H9 (cell line): ENCODE data around the gene GRID1. TPM values are rescaled to one million over a fixed set of nuclear protein-coding genes. Genes with fewer than 3 reads are reported as not detected.

Experiments used
- DNase-seq: peaks from one replicate; pipeline ENCODE4 v3.0.0-alpha.2; 2017
- H2AFZ ChIP-seq: one replicate; pipeline ENCODE4 v1.6.1; 2013; ENCODE audit warnings: mild to moderate bottlenecking, low read length, control low read depth, moderate library complexity
- H2AK5ac ChIP-seq: 2 replicates; pipeline ENCODE4 v1.6.1; 2013; ENCODE audit warnings: low read length, control low read depth, mixed read lengths; ENCODE audit not compliant: insufficient read length
- H2BK120ac ChIP-seq: one replicate; pipeline ENCODE4 v1.6.1; 2013; ENCODE audit warnings: low read depth, mild to moderate bottlenecking, low read length, control low read depth, inconsistent platforms; ENCODE audit not compliant: poor library complexity, severe bottlenecking
- H2BK12ac ChIP-seq: 2 replicates; pipeline ENCODE4 v1.6.1; 2013; ENCODE audit warnings: low read length, control low read depth, mixed read lengths, low read depth; ENCODE audit not compliant: insufficient read length
- H2BK15ac ChIP-seq: 2 replicates; pipeline ENCODE4 v1.6.1; 2013; ENCODE audit warnings: low read depth, low read length, control low read depth
- H2BK20ac ChIP-seq: one replicate; pipeline ENCODE4 v1.6.1; 2013; ENCODE audit warnings: low read depth, mild to moderate bottlenecking, low read length, control low read depth, inconsistent platforms; ENCODE audit not compliant: poor library complexity, severe bottlenecking
- H2BK5ac ChIP-seq: 2 replicates; pipeline ENCODE4 v1.6.1; 2013; ENCODE audit warnings: low read length, control low read depth, mixed read lengths; ENCODE audit not compliant: insufficient read length
- H3K14ac ChIP-seq: 2 replicates; pipeline ENCODE4 v1.6.1; 2013; ENCODE audit warnings: low read length, control low read depth; ENCODE audit not compliant: insufficient read depth
- H3K18ac ChIP-seq: 2 replicates; pipeline ENCODE4 v1.6.1; 2013; ENCODE audit warnings: low read depth, mild to moderate bottlenecking, mixed read lengths, low read length, control low read depth; ENCODE audit not compliant: insufficient read length
- H3K23ac ChIP-seq: 2 replicates; pipeline ENCODE4 v1.6.1; 2013; ENCODE audit warnings: low read length, control low read depth, mixed read lengths, low read depth; ENCODE audit not compliant: insufficient read length
- H3K23me2 ChIP-seq: 2 replicates; pipeline ENCODE4 v1.6.1; 2013; ENCODE audit warnings: low read depth, mild to moderate bottlenecking, mixed read lengths, low read length, control low read depth; ENCODE audit not compliant: insufficient read length, poor library complexity, severe bottlenecking
- H3K27ac ChIP-seq: 2 replicates; pipeline ENCODE4 v1.5.1; 2013; ENCODE audit warnings: low read length, control low read depth, mixed read lengths, low read depth; ENCODE audit not compliant: insufficient read length
- H3K27me3 ChIP-seq: 2 replicates; pipeline ENCODE4 v1.6.1; 2013; ENCODE audit warnings: low read length, control low read depth, inconsistent platforms; ENCODE audit not compliant: insufficient read depth
- H3K4ac ChIP-seq: 2 replicates; pipeline ENCODE4 v1.6.1; 2013; ENCODE audit warnings: low read depth, mild to moderate bottlenecking, control low read depth, inconsistent platforms, low read length, moderate library complexity
- H3K4me1 ChIP-seq: 2 replicates; pipeline ENCODE4 v1.6.1; 2013; ENCODE audit warnings: low read length, control low read depth, inconsistent platforms; ENCODE audit not compliant: insufficient read depth
- H3K4me2 ChIP-seq: 2 replicates; pipeline ENCODE4 v1.6.1; 2013; ENCODE audit warnings: low read length, control low read depth, mixed read lengths; ENCODE audit not compliant: insufficient read length, insufficient read depth
- H3K56ac ChIP-seq: 2 replicates; pipeline ENCODE4 v1.6.1; 2013; ENCODE audit warnings: low read depth, mild to moderate bottlenecking, mixed read lengths, low read length, control low read depth; ENCODE audit not compliant: insufficient read length
- H3K79me1 ChIP-seq: 2 replicates; pipeline ENCODE4 v1.6.1; 2013; ENCODE audit warnings: low read depth, mild to moderate bottlenecking, moderate library complexity, low read length, control low read depth, inconsistent platforms; ENCODE audit not compliant: insufficient read depth, poor library complexity, severe bottlenecking
- H3K79me2 ChIP-seq: 2 replicates; pipeline ENCODE4 v1.6.1; 2013; ENCODE audit warnings: low read length, control low read depth, inconsistent platforms; ENCODE audit not compliant: insufficient read depth
- H3K9ac ChIP-seq: 2 replicates; pipeline ENCODE4 v1.6.1; 2013; ENCODE audit warnings: low read length, control low read depth, mixed read lengths; ENCODE audit not compliant: insufficient read length; ENCODE audit errors: extremely low read depth
- H3K9me3 ChIP-seq: one replicate; pipeline ENCODE4 v1.6.1; 2013; ENCODE audit warnings: low read depth, low read length, inconsistent platforms; ENCODE audit not compliant: control insufficient read depth
- H3T11ph ChIP-seq: one replicate; pipeline ENCODE4 v1.6.1; 2013; ENCODE audit warnings: mild to moderate bottlenecking, low read length, control low read depth, inconsistent platforms
- H4K20me1 ChIP-seq: one replicate; pipeline ENCODE4 v1.6.1; 2013; ENCODE audit not compliant: control insufficient read depth, insufficient read length, insufficient read depth
- H4K5ac ChIP-seq: 2 replicates; pipeline ENCODE4 v1.6.1; 2013; ENCODE audit warnings: low read depth, mild to moderate bottlenecking, mixed read lengths, low read length, control low read depth; ENCODE audit not compliant: insufficient read length
- H4K8ac ChIP-seq: replicated peaks from 2 replicates; pipeline ENCODE4 v1.6.1; 2013; ENCODE audit warnings: low read length, control low read depth, mixed read lengths, low read depth; ENCODE audit not compliant: insufficient read length
- H4K91ac ChIP-seq: 2 replicates; pipeline ENCODE4 v1.6.1; 2013; ENCODE audit warnings: low read depth, mild to moderate bottlenecking, moderate library complexity, mixed read lengths, low read length, control low read depth; ENCODE audit not compliant: insufficient read length
- H3K27ac Mint-ChIP-seq, 3 experiments: 2 replicates in 2 of 3; 3 replicates in 1 of 3; pipeline ENCODE4 v1.8.0; 2020 to 2021; ENCODE audit warnings: mixed read lengths in 3 of 3, mild to moderate bottlenecking in 1 of 3, moderate library complexity in 1 of 3
- H3K27me3 Mint-ChIP-seq: 2 replicates; pipeline ENCODE4 v1.8.0; 2021; ENCODE audit warnings: low read depth, mild to moderate bottlenecking, moderate library complexity, mixed read lengths
- H3K36me3 Mint-ChIP-seq, 3 experiments: 2 replicates in 2 of 3; 3 replicates in 1 of 3; pipeline ENCODE4 v1.8.0; 2020 to 2021; ENCODE audit warnings: low read depth in 3 of 3, mixed read lengths in 3 of 3; ENCODE audit not compliant: insufficient read depth in 1 of 3
- H3K4me1 Mint-ChIP-seq, 2 experiments: 2 replicates each; pipeline ENCODE4 v1.8.0; 2020; ENCODE audit warnings: mixed read lengths in 2 of 2
- H3K4me3 Mint-ChIP-seq, 2 experiments: 2 replicates in 1 of 2; 3 replicates in 1 of 2; pipeline ENCODE4 v1.8.0; 2020 to 2021; ENCODE audit warnings: mild to moderate bottlenecking in 2 of 2, mixed read lengths in 2 of 2, moderate library complexity in 1 of 2
- H3K9me3 Mint-ChIP-seq, 2 experiments: 2 replicates in 1 of 2; 3 replicates in 1 of 2; pipeline ENCODE4 v1.8.0; 2020; ENCODE audit warnings: mild to moderate bottlenecking in 2 of 2, mixed read lengths in 2 of 2, moderate library complexity in 1 of 2
- WGBS: extraction: QIAGEN DNeasy Blood & Tissue Kit; methylation state at CpG from one replicate; pipeline ENCODE4 v1.1.7; 2013; ENCODE audit warnings: missing lambda C conversion rate, low lambda C conversion rate, mixed read lengths; ENCODE audit not compliant: insufficient read length; ENCODE audit errors: extremely low coverage; 5-methylcytosine and 5-hydroxymethylcytosine counted together
- total RNA-seq: library from RNA; stranded (reverse); gene quantifications from 2 replicates; pipeline ENCODE4 v1.2.1, GENCODE V29; 2021
- TF ChIP-seq, protein P1 (sequence below): fragments of 200-600 bp; sonication (generic); conservative IDR thresholded peaks from 3 replicates; pipeline ENCODE4 v1.8.0; 2021; ENCODE audit warnings: antibody characterized with exemption, mild to moderate bottlenecking

GRID1 gene
- total RNA-seq, 1 experiment from 2014 or later = 0.35 TPM

GRCh38 chr10:86041116-86041515, 325.5 kb downstream of the GRID1 start:
- Mint-ChIP-seq H3K36me3 (no peaks in the 10 kb centered on the region), H3K4me1 (no peaks in the 10 kb centered on the region), H3K4me3 (no peak overlapping the region), H3K9me3 (no peaks in the 10 kb centered on the region; a peak in 1 of 5 replicates), H3K27me3 (no peaks in the 10 kb centered on the region), H3K27ac (no peak overlapping the region; a peak in 1 of 7 replicates)
- Histone ChIP-seq H3K9ac (no peak overlapping the region), H3K4me2 (no peak overlapping the region), H3K4me1 (no peaks in the 10 kb centered on the region), H2BK12ac (no peak overlapping the region), H4K5ac (no peak overlapping the region), H3T11ph (no peak overlapping the region), H3K56ac (no peak overlapping the region), H2BK120ac (no peak overlapping the region), H3K23ac (no peak overlapping the region), H2BK15ac (no peak overlapping the region), H3K14ac (no peak overlapping the region), H3K79me2 (no peaks in the 10 kb centered on the region), H3K27ac (no peak overlapping the region), H3K4ac (no peak overlapping the region), H4K20me1 (no peaks in the 10 kb centered on the region), H3K18ac (no peak overlapping the region), H2BK20ac (no peak overlapping the region), H2AK5ac (no peak overlapping the region), H4K91ac (no peak overlapping the region), H2BK5ac (no peak overlapping the region), H3K27me3 (no peaks in the 10 kb centered on the region), H3K23me2 (no peaks in the 10 kb centered on the region), H3K9me3 (no peaks in the 10 kb centered on the region), H4K8ac (no peak overlapping the region), H3K79me1 (no peaks in the 10 kb centered on the region), H2AFZ (no peak overlapping the region)
- WGBS = no CpG with 5 or more reads among the region's 3 CpGs
- TF ChIP-seq, protein P1, sequence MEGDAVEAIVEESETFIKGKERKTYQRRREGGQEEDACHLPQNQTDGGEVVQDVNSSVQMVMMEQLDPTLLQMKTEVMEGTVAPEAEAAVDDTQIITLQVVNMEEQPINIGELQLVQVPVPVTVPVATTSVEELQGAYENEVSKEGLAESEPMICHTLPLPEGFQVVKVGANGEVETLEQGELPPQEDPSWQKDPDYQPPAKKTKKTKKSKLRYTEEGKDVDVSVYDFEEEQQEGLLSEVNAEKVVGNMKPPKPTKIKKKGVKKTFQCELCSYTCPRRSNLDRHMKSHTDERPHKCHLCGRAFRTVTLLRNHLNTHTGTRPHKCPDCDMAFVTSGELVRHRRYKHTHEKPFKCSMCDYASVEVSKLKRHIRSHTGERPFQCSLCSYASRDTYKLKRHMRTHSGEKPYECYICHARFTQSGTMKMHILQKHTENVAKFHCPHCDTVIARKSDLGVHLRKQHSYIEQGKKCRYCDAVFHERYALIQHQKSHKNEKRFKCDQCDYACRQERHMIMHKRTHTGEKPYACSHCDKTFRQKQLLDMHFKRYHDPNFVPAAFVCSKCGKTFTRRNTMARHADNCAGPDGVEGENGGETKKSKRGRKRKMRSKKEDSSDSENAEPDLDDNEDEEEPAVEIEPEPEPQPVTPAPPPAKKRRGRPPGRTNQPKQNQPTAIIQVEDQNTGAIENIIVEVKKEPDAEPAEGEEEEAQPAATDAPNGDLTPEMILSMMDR = no peak
- DNase-seq = no peak
